Activated CD4-positive, alpha-beta T cell treated with anti-CD3 and anti-CD28 coated beads for 24 hours (primary cell): ENCODE data around the gene RELB.
"Not testable (repeated sequence)": the region's sequence is repeated elsewhere in the genome, so short reads cannot be mapped to it uniquely, and the experiment has no call there.

ENCODE experiments used
- DNase-seq, 2 donors: peaks; one replicate each; pipeline ENCODE4 v3.0.0-alpha.2; 2020; ENCODE audit warnings: low read depth in 2 of 2

RELB gene

GRCh38 chr19:45001087-45001739 is at the start of gene RELB:
Gene RELB (plus strand): TSS chr19:45001464. CDS start chr19:45001580, 116 bp downstream.
- DNase-seq, result peak; percentile 95 to 96

GRCh38 chr19:44954278-44954648 is 47.0 kb upstream of the RELB start:
- no peak for DNase-seq

GRCh38 chr19:44954649-44955504 is 46.4 kb upstream of the RELB start, which contains the start of gene CLPTM1:
Gene CLPTM1 (plus strand): TSS chr19:44955380. CDS start chr19:44955396, 16 bp downstream.
- peak; percentile 93 to 95 for DNase-seq

- no peak for DNase-seq
Observed at GRCh38 chr19:44955505-44956439, 45.5 kb upstream of the RELB start.

- no peak for DNase-seq
Observed at GRCh38 chr19:44957526-44957925, 43.7 kb upstream of the RELB start.

- DNase-seq, result no peak
Observed at GRCh38 chr19:44958090-44958489, 43.2 kb upstream of the RELB start.

- DNase-seq, result no peak
Observed at GRCh38 chr19:44959691-44960090, 41.6 kb upstream of the RELB start.

- DNase-seq, result no peak
Observed at GRCh38 chr19:44960906-44961728, 40.1 kb upstream of the RELB start.

- DNase-seq, result no peak
Observed at GRCh38 chr19:44961821-44962220, 39.4 kb upstream of the RELB start.

- DNase-seq, result no peak
Observed at GRCh38 chr19:44968118-44968517, 33.1 kb upstream of the RELB start.

GRCh38 chr19:44968670-44969069 is 32.6 kb upstream of the RELB start:
- no peak for DNase-seq

GRCh38 chr19:44969437-44969836 is 31.8 kb upstream of the RELB start:
- DNase-seq, result no peak

- not testable (repeated sequence) for DNase-seq
Observed at GRCh38 chr19:44971451-44971850, 29.8 kb upstream of the RELB start.

- DNase-seq, result no peak
Observed at GRCh38 chr19:44972802-44973201, 28.5 kb upstream of the RELB start.

- no peak for DNase-seq
Observed at GRCh38 chr19:44973982-44974735, 27.1 kb upstream of the RELB start.

- DNase-seq, result no peak
Observed at GRCh38 chr19:44974857-44975256, 26.4 kb upstream of the RELB start.

GRCh38 chr19:44975444-44975843 is 25.8 kb upstream of the RELB start:
- DNase-seq, result no peak

GRCh38 chr19:44984005-44984404 is 17.3 kb upstream of the RELB start:
- no peak for DNase-seq

GRCh38 chr19:44985445-44985844 is 15.8 kb upstream of the RELB start:
- no peak for DNase-seq

GRCh38 chr19:44986389-44986788 is 14.9 kb upstream of the RELB start:
- no peak for DNase-seq
